ENCODE measurements around the gene ALDH6A1. TPM values are rescaled to one million over a fixed set of nuclear protein-coding genes. Genes with fewer than 3 reads are reported as not detected.
A peak's percentile ranks its signal among the peaks of the same experiment; 100 is the strongest.
"Not testable (repeated sequence)": the region's sequence is repeated elsewhere in the genome, so short reads cannot be mapped to it uniquely, and the experiment has no call there.

The ALDH6A1 gene
- total RNA-seq, 1 experiment from 2014 or later: 30.0 TPM

GRCh38 chr14:74111395-74112216 lies 27.4 kb upstream of the ALDH6A1 start:
- not testable (repeated sequence) for H3K36me3 ChIP-seq (ENCODE audit: control insufficient read depth, insufficient read depth, low read length); H3K4me1 ChIP-seq; H3K4me3 Mint-ChIP-seq (ENCODE audit: unreplicated experiment); H3K9me3 Mint-ChIP-seq (ENCODE audit: unreplicated experiment); H3K4me1 Mint-ChIP-seq (ENCODE audit: low read depth, unreplicated experiment); BruUV-seq (replicated peaks); H3K27me3 ChIP-seq (replicated peaks; ENCODE audit: control insufficient read depth, insufficient read depth, low read length); H3K4me3 ChIP-seq (ENCODE audit: low read depth, low read length); H3K9me3 ChIP-seq; H3K27me3 Mint-ChIP-seq (ENCODE audit: insufficient read depth, unreplicated experiment); H3K27ac Mint-ChIP-seq (ENCODE audit: unreplicated experiment); H3K36me3 Mint-ChIP-seq (ENCODE audit: insufficient read depth, unreplicated experiment)
- ChIA-PET POLR2A (interaction anchor here (0.6 kb wide), 1 partner anchor 124 kb away, joined by 3 read pairs; no protein-coding TSS in a partner anchor), CTCF (interaction anchor here (0.7 kb wide), 1 partner anchor 45 kb away, joined by 3 read pairs; no protein-coding TSS in a partner anchor)
- intact Hi-C loops (cut with micrococcal nuclease; ENCODE audit: unreplicated experiment): loop anchor here (1.0 kb wide), 2 partner anchors 107 to 140 kb away; no protein-coding TSS in a partner anchor
- peak in 1 of 2 experiments; percentile 43 for DNase-seq
- peak; percentile 51 to 57 for TF ChIP-seq CTCF (IDR thresholded peaks at IDR 0.05; ENCODE audit: insufficient read depth in 1 of 2, low read depth in 1 of 2, low read length in 1 of 2, severe bottlenecking in 1 of 2, unreplicated experiment in 1 of 2)

- Mint-ChIP-seq H3K27ac (ENCODE audit: unreplicated experiment) (no peak overlapping the region), H3K9me3 (ENCODE audit: unreplicated experiment) (no peaks in the 10 kb centered on the region), H3K36me3 (ENCODE audit: insufficient read depth, unreplicated experiment) (peaks cover 14% of the 10 kb centered on the region), H3K4me1 (ENCODE audit: low read depth, unreplicated experiment) (no peaks in the 10 kb centered on the region), H3K4me3 (ENCODE audit: unreplicated experiment) (no peak overlapping the region), H3K27me3 (ENCODE audit: insufficient read depth, unreplicated experiment) (no peaks in the 10 kb centered on the region)
- Histone ChIP-seq H3K36me3 (ENCODE audit: control insufficient read depth, insufficient read depth, low read length) (no peaks in the 10 kb centered on the region), H3K9me3 (no peaks in the 10 kb centered on the region), H3K4me1 (no peaks in the 10 kb centered on the region), H3K4me3 (ENCODE audit: low read depth, low read length) (no peak overlapping the region), H3K27me3 (replicated peaks; ENCODE audit: control insufficient read depth, insufficient read depth, low read length) (no peaks in the 10 kb centered on the region)
- DNase-seq: no peak
- CTCF ChIA-PET: interaction anchor here (0.6 kb wide), 1 partner anchor 145 kb away, joined by 4 read pairs; no protein-coding TSS in a partner anchor
- POLR2A ChIA-PET: no interaction called here
- TF ChIP-seq CTCF (IDR thresholded peaks at IDR 0.05; ENCODE audit: insufficient read depth in 1 of 2, low read depth in 1 of 2, low read length in 1 of 2, severe bottlenecking in 1 of 2, unreplicated experiment in 1 of 2): no peak
- no TSS peak for BruUV-seq (replicated peaks)
- intact Hi-C loops (cut with micrococcal nuclease; ENCODE audit: unreplicated experiment): no loop called here
Measured at GRCh38 chr14:74109369-74109768, 25.1 kb upstream of the ALDH6A1 start.

GRCh38 chr14:74105381-74105780 lies 21.1 kb upstream of the ALDH6A1 start:
- Mint-ChIP-seq H3K27ac (ENCODE audit: unreplicated experiment) (no peak overlapping the region), H3K9me3 (ENCODE audit: unreplicated experiment) (no peaks in the 10 kb centered on the region), H3K4me1 (ENCODE audit: low read depth, unreplicated experiment) (no peaks in the 10 kb centered on the region), H3K4me3 (ENCODE audit: unreplicated experiment) (no peak overlapping the region), H3K27me3 (ENCODE audit: insufficient read depth, unreplicated experiment) (no peaks in the 10 kb centered on the region), H3K36me3 (ENCODE audit: insufficient read depth, unreplicated experiment) (peaks cover 23% of the 10 kb centered on the region)
- Histone ChIP-seq H3K9me3 (no peaks in the 10 kb centered on the region), H3K27me3 (replicated peaks; ENCODE audit: control insufficient read depth, insufficient read depth, low read length) (no peaks in the 10 kb centered on the region), H3K4me1 (no peaks in the 10 kb centered on the region), H3K4me3 (ENCODE audit: low read depth, low read length) (no peak overlapping the region), H3K36me3 (ENCODE audit: control insufficient read depth, insufficient read depth, low read length) (no peaks in the 10 kb centered on the region)
- intact Hi-C loops (cut with micrococcal nuclease; ENCODE audit: unreplicated experiment): no loop called here
- ChIA-PET POLR2A (no interaction called here), CTCF (no interaction called here)
- no TSS peak for BruUV-seq (replicated peaks)
- no peak for TF ChIP-seq CTCF (IDR thresholded peaks at IDR 0.05; ENCODE audit: insufficient read depth in 1 of 2, low read depth in 1 of 2, low read length in 1 of 2, severe bottlenecking in 1 of 2, unreplicated experiment in 1 of 2)
- no peak for DNase-seq

Data from Caco-2 (cell line).